Esophagus squamous epithelium (tissue), 4 donors: ENCODE measurements around the gene CRYM.

Source experiments
- POLR2A ChIP-seq, 4 donors: fragments of 450-650 bp; IDR thresholded peaks; one replicate each; pipeline ENCODE4 v1.6.1; 2017; ENCODE audit warnings: antibody characterized with exemption in 4 of 4, mild to moderate bottlenecking in 4 of 4, moderate library complexity in 3 of 4
- TF ChIP-seq, protein P1 (sequence below), 6 experiments: fragments of 450-650 bp in 4 of 6; fragments of 200-600 bp in 2 of 6; sonication (generic) in 2 of 6; IDR thresholded peaks; one replicate each; pipeline ENCODE4 v1.5.1; 2016 to 2019; ENCODE audit warnings: antibody characterized with exemption in 6 of 6, mild to moderate bottlenecking in 4 of 6, moderate library complexity in 4 of 6

DNA sequence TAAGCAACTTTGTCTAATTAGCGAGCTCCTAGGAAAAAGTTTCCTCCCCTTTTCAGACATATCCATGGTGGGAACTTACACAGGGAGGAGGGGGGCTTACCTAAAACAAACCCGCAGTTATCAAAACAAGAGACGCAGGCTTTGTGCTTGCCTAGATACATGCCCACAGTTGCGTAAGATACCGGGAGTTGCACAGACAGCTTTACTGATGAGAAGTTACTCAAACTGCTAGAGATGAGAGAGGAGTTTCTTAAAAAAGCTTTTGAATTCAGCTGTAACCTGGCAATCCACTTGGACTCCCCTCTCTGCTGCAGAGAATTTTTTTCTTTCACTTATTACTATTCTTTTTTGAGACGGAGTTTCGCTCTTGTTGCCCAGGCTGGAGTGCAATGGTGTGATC is 59.9 kb downstream of the CRYM start:
- TF ChIP-seq, protein P1, sequence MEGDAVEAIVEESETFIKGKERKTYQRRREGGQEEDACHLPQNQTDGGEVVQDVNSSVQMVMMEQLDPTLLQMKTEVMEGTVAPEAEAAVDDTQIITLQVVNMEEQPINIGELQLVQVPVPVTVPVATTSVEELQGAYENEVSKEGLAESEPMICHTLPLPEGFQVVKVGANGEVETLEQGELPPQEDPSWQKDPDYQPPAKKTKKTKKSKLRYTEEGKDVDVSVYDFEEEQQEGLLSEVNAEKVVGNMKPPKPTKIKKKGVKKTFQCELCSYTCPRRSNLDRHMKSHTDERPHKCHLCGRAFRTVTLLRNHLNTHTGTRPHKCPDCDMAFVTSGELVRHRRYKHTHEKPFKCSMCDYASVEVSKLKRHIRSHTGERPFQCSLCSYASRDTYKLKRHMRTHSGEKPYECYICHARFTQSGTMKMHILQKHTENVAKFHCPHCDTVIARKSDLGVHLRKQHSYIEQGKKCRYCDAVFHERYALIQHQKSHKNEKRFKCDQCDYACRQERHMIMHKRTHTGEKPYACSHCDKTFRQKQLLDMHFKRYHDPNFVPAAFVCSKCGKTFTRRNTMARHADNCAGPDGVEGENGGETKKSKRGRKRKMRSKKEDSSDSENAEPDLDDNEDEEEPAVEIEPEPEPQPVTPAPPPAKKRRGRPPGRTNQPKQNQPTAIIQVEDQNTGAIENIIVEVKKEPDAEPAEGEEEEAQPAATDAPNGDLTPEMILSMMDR (IDR thresholded peaks at IDR 0.05): no peak
- no peak for TF ChIP-seq POLR2A (IDR thresholded peaks at IDR 0.05)
